CD4-positive, alpha-beta T cell treated with Interleukin-12 subunit alpha and Interleukin-12 subunit beta, for 1 hour (primary cell): ENCODE measurements around the gene TNS1.

Source experiments
- DNase-seq: peaks from one replicate; pipeline ENCODE4 v3.0.0-alpha.2; 2020

The TNS1 gene

DNA sequence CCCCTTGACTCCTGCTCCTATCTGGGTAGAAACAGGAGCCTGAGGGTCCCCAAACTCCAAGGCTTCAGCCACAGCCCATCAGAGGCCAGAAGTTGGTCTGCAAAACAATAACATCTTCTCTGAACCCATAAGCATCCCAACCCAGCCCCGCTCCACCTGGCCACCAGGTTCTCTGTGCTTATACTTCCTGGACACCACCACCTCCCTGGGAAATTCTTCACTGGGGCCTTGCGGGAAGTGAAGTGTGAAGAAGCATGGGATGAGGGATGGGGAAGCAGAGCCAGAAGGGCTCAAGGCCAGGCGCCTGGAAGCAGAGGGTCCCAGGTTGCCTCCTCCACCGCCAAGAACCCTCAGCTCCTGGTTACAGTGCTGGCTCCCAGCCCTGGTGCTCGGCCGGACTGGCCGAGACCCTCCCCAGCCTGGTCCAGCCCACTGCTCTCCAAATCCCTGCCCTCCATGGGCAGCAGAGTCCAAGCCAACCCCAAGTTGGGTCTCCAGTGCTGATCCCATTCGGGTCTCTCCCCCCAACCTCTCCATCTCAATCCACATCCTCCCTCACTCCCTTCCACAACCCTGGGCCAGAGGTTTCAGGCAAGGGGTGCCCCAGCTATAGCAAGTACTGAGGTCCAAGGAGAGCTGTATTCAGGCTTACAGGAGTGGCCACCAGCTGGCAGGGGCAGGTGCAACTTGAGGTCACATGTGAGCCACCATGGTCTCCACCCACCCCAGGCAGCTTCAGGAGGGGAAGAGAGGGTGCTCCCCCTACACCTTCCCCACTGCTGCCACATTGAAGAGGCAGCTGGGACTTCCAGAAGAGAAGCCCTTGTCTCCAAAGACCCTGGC is 60.7 kb downstream of the TNS1 start:
- no peak for DNase-seq

GRCh38 chr2:217941339-217941738 is 61.5 kb downstream of the TNS1 start:
- no peak for DNase-seq

DNA sequence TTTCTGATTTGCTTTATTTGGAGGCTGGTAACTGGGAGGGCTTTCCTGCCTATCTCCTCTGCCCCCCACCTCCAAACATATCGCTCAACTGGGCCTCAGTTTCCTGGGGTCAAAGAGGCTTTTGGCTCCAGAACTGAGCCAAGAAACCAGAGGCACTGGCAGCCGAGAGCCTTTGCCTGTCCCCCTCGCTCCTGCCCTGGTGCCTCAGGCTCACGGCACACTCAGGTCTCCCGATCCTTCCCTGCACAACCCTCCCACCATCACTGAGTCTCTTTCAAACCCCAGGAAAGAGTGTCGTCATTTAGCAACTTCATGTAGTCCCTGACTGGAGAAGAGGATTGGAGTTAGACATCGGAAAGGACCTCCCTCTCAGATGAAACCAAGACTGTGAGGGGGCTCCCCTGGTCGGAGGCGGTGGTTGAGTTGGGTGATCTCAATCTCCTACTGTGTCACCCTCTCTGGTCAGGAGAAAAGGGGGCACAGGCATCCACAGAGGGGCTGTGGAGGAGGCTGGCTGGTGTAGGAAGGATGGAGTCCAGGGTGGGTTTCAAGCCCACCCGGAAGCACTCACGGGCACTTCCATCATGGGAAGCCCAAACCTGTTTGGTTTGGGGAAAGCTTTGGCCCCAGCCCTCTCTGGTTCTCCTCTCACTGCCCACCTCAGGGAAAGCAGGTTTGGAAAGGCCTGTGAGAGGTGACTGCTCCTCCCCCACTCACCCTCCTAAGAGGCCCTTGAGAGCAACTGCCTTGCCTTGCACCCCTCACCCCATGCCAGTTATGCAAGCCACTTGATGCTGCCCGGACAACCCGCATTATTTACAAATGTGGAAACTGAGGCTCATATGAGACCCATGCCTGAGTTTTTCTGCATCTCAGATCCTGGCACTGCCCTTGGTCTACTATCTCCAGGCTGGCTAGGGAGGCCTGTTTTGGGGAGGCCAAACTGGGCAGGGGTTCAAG is 62.3 kb downstream of the TNS1 start:
- DNase-seq: no peak

GRCh38 chr2:217939629-217940245 is 63.1 kb downstream of the TNS1 start:
- DNase-seq: no peak

- no peak for DNase-seq
Measured at GRCh38 chr2:217939220-217939619, 63.6 kb downstream of the TNS1 start.

DNA sequence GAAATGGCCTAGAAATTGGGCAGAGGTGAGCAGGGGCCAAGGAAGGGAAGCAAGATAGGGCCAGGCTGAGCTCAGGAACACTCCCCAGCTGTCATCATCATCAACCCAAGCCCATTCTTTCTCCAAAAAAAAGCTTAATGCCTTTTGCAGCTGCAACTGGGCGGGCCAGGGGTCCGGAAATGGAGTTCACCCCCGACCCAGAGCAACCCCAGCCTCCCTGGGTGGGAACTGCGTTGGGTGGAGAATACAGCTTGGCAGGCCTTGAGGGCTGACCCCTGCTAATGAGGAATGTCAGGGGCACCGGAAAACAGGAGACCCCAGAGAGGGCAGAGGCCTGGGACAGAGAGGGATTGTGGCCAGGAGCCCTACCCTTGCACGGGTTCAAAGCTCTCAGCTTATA is 64.8 kb downstream of the TNS1 start:
- DNase-seq: no peak

DNA sequence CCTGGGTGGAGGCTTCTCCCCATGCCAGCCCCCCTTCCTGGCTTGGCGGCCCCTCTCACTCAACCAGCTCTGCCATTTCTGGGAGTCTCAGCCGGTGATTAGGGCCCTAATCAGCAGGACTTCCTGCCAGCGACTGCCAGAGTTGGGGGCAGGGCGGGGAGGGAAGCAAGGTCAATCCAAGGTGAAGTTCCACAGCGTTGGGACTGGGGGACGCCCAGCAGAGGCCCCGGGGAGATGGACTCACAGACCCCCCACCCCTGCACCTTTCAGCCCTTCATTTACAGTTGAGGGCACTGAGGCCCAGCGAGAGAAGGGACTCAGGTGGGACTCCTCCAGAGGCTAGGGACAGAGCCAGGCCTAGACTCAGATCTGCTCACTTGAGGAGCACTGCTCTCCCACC is 65.3 kb downstream of the TNS1 start:
- no peak for DNase-seq

- DNase-seq: no peak
Measured at GRCh38 chr2:217936952-217937351, 65.8 kb downstream of the TNS1 start.

DNA sequence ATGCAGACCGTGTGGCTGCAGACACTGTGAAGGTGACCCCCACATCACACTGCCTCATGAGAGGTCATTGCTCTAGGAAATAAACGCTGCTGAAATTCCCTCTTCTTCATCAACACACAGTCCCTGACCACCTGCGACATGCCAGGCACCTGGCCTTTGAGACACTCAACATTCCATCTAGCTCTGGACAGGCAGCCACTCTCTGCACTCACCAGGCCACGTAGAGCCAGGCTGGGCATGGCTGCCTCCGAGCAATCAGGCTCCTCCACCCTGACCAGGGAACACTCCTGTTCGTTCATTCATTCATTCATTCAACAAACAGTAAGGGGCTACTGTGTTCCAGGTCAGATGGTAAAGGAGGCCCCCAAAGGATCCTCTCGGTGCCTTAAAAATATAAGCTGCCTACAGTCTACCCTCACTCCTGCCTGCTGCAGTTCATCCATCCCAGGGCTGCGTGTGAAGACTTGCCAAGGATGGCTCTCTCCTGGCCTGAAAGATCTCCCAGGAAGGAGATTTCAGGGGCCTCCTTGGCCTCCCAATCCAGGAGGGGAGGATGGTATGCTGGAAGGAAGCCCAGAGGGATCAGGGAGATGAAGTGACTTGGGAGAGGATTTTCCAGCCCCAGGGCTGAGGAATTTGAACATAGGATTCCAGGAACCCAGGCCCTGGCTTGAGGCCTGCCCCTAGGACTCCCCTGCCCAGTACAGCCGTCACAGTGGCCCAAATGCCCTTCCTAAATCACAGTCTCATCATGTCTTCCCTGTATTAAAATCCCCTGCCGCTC is 66.7 kb downstream of the TNS1 start:
- no peak for DNase-seq

DNA sequence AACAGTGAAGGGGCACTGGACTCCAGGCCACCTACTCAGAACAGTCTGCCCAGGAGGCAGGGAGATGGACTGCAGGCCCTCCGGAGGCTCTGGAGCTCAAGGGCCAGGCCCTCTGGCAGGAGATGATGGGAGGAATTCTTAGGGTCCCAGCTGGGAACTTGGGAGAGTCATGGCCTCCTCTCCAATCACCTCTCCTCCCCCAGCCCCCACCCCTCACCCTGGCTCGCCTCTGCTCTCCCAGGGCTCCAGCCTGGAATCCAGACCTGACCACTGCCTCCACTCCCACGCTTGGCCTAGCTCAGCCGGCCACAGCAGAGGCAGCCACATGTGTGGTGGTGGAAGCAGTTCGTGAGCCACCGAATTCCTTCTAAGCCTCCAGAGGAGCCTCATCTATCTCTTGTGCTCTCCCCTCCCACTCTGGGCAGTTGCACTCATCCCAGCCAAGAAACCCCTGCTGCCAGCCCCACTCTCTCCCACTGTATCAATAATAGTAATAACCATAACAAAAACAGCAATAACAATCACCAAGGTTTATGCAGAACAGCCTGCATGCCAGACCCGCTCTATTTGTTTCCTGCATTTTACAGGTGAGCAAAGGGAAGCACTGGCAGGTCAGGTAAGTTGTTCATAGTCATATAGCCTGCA is 67.4 kb downstream of the TNS1 start:
- no peak for DNase-seq

DNA sequence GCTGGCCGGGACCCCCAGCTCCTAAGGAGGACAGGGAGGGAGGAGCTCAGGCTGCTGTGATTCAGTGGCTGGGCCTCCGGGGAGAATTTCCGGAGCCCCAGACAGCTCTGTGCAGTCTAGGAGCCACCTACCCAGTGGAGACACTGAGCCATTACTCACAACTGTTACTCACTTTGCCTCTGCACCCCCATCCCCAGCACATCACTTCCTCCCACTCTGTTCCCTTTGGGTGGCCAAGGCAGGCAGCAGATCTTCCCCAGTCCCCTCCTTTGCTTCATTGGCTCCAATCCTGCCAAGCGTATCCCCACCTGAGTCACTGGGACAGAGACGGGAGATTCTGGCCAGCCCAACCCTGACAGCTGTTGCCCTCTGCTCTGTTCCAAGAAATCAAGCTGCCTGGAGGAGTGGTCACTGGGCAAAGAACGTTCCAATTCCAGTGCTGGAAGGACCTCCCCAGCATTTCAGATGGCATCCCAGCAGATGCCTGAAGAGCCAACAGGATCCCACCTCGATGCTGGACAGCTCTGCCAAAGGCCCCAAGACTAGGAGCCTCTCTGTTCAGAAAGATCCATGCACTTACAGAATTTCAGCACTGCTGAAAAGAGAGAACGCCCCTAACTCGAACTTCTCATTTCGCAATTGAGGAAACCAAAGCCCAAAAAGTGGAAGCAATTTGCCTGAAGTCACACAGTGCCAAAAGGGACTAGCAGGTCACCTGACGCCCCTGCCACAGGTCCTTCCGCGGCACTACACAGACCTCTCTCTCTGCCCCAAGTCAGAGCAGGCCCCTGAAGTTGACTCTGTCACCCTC is 68.3 kb downstream of the TNS1 start:
- DNase-seq: peak; percentile 4

GRCh38 chr2:217933617-217933993 is 69.2 kb downstream of the TNS1 start:
- no peak for DNase-seq

GRCh38 chr2:217932803-217933616 is 69.8 kb downstream of the TNS1 start:
- no peak for DNase-seq

GRCh38 chr2:217931846-217932560 is 70.8 kb downstream of the TNS1 start:
- DNase-seq: no peak

GRCh38 chr2:217930761-217931563 is 71.8 kb downstream of the TNS1 start:
- no peak for DNase-seq

DNA sequence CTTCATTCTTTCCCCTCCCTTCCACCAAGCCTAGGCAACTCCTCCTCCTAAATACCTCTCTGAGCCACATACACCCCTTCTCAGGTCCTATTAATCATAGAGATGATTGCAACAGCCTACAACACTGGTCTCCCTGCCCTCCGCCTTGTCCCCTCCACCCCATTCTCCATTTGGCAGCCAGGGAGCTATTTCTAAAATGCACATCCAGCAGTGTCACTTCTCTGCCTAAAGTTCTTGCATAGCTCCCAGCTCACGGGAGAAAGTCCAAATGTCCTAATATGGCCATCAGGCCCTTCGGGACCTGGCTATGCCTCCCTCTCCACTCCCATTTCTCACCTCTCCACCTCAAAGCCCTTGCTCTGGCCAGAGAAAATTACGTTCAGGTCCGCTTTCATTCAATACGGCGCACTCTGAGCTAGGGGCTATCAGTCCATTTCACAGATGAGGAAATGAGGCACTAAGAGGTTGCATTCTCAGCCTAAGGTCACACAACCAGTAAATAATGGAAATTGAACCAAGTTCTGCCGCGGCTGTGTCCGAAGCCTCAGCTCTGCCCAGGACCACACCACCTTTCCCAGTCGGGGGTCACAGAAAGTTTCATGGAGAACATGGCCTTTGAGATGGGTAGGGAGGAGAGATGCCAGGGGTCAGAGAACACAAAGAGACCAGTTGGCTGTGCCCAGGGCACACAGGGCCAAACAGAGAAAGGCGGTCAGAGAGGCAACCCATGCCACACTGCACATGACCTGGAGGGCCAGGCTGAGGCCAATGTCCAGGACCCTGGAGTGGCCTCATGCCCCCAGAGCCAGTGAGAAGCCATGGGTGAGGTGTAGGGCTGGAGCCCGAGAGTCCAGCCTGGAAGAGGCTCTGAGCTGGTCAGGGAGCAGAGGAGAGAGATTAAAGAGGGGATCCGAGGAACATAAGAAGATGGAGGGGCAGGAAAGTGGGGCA is 72.8 kb downstream of the TNS1 start:
- DNase-seq: no peak

- no peak for DNase-seq
Measured at GRCh38 chr2:217929272-217929671, 73.5 kb downstream of the TNS1 start.
